HG02870 (cell line): ENCODE data around the gene P3H2.
"Not testable (repeated sequence)": the region's sequence is repeated elsewhere in the genome, so short reads cannot be mapped to it uniquely, and the experiment has no call there.

Experiments
- ATAC-seq: cut with Tn5 transposase; IDR thresholded peaks from one replicate; pipeline ENCODE4 v1.9.1; 2021; ENCODE audit warnings: mild to moderate bottlenecking, moderate library complexity; ENCODE audit not compliant: unreplicated experiment

The P3H2 gene

GRCh38 chr3:189995129-189995528 is 125.6 kb downstream of the P3H2 start:
- ATAC-seq = no peak

- ATAC-seq = no peak
Measured at GRCh38 chr3:189990826-189991225, 129.9 kb downstream of the P3H2 start.

GRCh38 chr3:189988854-189989253 is 131.8 kb downstream of the P3H2 start:
- ATAC-seq = no peak

DNA sequence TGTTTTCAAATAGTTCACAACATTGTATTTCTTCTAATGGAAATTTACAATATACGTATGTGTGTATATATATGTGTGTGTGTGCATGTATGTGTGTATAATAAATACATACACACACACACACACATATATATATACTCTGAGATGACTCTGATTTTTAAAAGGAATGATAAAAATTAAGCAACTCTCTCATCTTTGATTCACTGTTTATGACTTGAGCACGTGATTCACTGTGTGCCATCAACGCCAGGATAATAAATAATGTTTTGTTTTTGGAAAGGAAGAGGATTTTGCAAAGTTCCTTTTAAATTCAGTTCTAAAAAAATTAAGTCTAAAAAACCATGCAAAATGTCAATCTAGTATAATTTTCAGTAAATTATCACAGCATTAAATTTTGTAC is 132.4 kb downstream of the P3H2 start:
- ATAC-seq = no peak

DNA sequence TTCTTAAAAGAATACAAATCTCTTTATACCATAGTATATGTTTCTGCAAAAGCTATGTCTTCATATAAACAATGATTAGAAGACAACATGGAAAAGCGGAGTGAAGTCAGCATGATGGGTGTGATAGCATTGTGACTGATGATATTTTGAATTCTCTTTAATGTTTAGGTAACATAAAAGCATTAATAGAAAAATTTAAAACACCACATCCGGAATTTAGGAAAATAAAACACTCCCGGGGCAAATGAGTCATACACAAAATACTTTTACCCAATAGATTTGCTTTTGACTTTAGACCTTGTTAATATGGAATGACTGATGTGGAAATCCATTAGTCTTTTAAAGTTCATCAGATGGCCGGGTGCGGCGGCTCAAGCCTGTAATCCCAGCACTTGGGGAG is 134.7 kb downstream of the P3H2 start:
- ATAC-seq = no peak

- ATAC-seq = no peak
Measured at GRCh38 chr3:189983612-189984011, 137.1 kb downstream of the P3H2 start.

- ATAC-seq = no peak
Measured at GRCh38 chr3:189982321-189982945, 138.3 kb downstream of the P3H2 start.

DNA sequence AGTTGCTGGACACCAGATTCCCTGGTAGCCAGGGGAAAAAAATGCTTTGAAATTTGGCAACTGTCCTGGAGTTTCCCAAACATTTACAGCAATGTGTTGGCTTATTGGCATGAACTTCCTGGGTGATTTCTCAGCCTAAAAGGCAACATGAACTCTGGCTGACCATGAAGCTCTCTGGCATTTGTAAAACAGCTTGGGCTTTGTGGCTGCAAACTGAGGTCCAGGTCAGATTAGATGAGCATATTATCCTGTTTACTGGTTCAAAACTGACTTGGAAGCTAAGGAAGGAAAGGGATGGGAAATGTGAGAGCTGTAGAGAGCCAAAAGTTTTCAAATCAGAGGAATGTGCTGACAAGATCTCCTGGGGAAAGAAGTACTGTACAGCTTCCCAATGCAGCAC is 139.0 kb downstream of the P3H2 start:
- no peak for ATAC-seq

DNA sequence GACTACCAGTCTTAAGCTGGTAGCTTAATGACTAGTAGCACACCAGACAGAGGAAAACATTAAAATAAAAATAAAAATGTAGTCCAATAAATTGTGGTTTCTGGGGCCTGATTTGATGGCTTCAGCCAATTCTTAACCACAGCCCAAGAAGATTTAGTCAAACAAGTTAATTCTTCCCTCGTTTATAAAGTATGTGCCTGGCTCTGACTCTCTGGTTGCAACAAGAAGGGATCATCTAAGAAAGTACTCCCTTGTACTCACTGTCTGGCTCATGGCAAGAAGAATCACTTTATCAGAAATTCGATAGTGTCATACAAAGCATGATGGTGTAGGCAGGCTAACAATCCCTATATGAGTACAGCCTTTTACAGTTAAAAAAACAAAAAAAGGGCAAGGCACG is 141.9 kb downstream of the P3H2 start:
- no peak for ATAC-seq

- no peak for ATAC-seq
Measured at GRCh38 chr3:189977174-189977573, 143.5 kb downstream of the P3H2 start.

GRCh38 chr3:189975391-189975990 is 145.2 kb downstream of the P3H2 start:
- no peak for ATAC-seq

- ATAC-seq = no peak
Measured at GRCh38 chr3:189974359-189974758, 146.3 kb downstream of the P3H2 start.

- peak; percentile 63 for ATAC-seq
Measured at GRCh38 chr3:189967254-189967865, 153.3 kb downstream of the P3H2 start.

- peak; percentile 53 for ATAC-seq
Measured at GRCh38 chr3:189966843-189967242, 153.9 kb downstream of the P3H2 start.

- ATAC-seq = no peak
Measured at GRCh38 chr3:189964623-189965332, 155.9 kb downstream of the P3H2 start.

GRCh38 chr3:189962466-189962865 is 158.2 kb downstream of the P3H2 start:
- no peak for ATAC-seq

GRCh38 chr3:189961522-189962161 is 159.1 kb downstream of the P3H2 start:
- peak; percentile 62 for ATAC-seq

- not testable (repeated sequence) for ATAC-seq
Measured at GRCh38 chr3:189961086-189961485, 159.6 kb downstream of the P3H2 start.

DNA sequence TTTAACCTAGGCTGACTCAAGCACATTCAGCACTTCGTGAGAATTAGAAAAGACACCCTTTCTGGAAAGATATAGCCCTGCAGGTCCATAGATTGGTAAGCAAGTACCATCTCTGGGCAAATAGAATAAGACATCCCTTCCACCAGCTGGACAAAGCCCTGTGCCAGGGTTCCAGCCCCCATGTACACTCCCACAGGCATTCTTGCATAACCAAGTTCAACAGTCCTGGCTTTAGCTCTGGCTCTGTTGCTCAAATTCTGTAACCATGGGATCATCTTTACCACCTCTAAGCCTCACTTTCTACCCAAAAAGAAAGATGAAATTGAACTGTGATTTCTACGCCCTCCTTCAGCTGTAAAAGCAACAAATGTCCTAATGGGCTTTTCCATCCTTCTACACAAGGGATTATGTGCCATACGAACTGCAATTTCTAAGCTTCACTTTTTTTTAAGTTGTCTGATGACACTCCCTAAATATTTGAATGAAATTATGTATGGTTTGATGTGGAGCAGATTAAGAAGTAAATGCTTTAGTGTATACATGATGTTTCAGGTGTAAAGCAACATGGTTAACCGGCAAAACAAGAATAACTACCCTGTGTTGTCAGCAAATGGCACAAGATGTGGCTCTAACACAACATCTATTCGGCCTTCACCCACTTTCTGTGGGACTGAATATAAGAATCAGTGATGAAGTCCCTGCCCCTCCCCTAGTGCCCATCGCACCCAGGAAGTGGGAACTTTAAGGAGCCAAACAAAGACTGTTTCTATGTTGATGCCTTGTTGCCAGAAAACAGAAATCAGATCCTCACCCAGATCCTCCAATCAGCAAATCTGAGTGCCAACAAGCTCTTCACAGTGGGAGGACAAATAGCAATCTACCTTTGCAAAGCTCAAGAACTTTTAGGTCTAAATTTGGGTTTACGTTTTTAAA is 165.7 kb downstream of the P3H2 start:
- ATAC-seq = no peak

DNA sequence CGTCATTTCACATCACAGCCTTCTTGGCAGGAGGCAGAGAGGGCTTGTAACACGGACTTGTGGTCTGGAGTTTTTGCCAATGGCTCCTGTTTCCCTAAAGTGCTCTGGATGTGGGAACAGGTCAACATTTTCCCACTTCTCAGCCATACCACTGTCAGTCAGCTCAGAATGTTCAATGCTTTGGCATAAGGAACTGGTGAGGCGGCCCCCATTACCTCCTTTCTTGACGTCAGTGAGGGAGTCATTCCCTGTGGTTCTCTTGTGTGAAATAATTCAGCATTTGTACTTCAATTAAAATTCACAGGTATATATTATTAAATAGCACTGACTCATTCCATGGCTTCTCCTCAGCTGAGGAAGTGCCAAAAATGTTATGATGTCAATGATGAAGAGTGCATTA is 167.1 kb downstream of the P3H2 start:
- no peak for ATAC-seq
